Measurements from ENCODE around the gene DHRS13.

Gene DHRS13

GRCh38 chr17:28854457-28855335 is 48.2 kb downstream of the DHRS13 start, which contains the start of gene ERAL1:
Gene ERAL1, plus strand, starts transcription at chr17:28855016. Its CDS starts 19 bp downstream, at chr17:28855035.
- DNase-seq = peak; percentile 83

- DNase-seq = no peak
Observed at GRCh38 chr17:28853295-28853694, 49.6 kb downstream of the DHRS13 start.

GRCh38 chr17:28849281-28849680 is 53.6 kb downstream of the DHRS13 start:
- no peak for DNase-seq

- peak; percentile 63 for DNase-seq
Observed at GRCh38 chr17:28848667-28849066, 54.2 kb downstream of the DHRS13 start.

All from CD4-positive, alpha-beta T cell treated with Interleukin-12 subunit alpha and Interleukin-12 subunit beta, for 1 hour (primary cell).